Keratinocyte (primary cell): ENCODE measurements around the gene HORMAD1.
"Not testable (repeated sequence)": the region's sequence is repeated elsewhere in the genome, so short reads cannot be mapped to it uniquely, and the experiment has no call there.

Source experiments
- CTCF ChIP-seq, 3 experiments: IDR thresholded peaks in 1 of 3; conservative IDR thresholded peaks in 1 of 3; optimal IDR thresholded peaks in 1 of 3; 2 replicates in 2 of 3; 3 replicates in 1 of 3; pipeline versions ENCODE3 to v1.5.1; 2011; ENCODE audit warnings: low read length in 3 of 3, mild to moderate bottlenecking in 3 of 3, moderate library complexity in 2 of 3, control low read depth in 1 of 3, inconsistent platforms in 1 of 3; ENCODE audit not compliant: insufficient read depth in 2 of 3; ENCODE audit errors: extremely low read depth in 1 of 3
- EZH2 ChIP-seq: IDR thresholded peaks from one replicate; pipeline ENCODE4 v1.6.1; 2012; ENCODE audit warnings: inconsistent platforms, mild to moderate bottlenecking, low read length, moderate library complexity

- not testable (repeated sequence) for TF ChIP-seq CTCF (optimal IDR thresholded peaks at IDR 0.05 in 1 of 3, IDR thresholded peaks at IDR 0.05 in 1 of 3, conservative IDR thresholded peaks at IDR 0.05 in 1 of 3; ENCODE audit: extremely low read depth in 1 of 3, insufficient read depth in 2 of 3, low read length in 3 of 3); EZH2
These were observed 45.2 kb upstream of the HORMAD1 start for GRCh38 chr1:150765977-150766301.
